HEK293 (cell line): Measurements from ENCODE around the gene FLCN.
A peak's percentile ranks its signal among the peaks of the same experiment; 100 is the strongest.

Experiments
- FEZF1 ChIP-seq: fragments of 450-650 bp; formaldehyde crosslinking; IDR thresholded peaks from 2 replicates; pipeline ENCODE4 v1.5.1; 2016; ENCODE audit warnings: missing biosample characterization, missing genetic modification characterization
- GLIS1 ChIP-seq: fragments of 450-650 bp; formaldehyde crosslinking; IDR thresholded peaks from 2 replicates; pipeline ENCODE4 v1.5.1; 2016; ENCODE audit warnings: missing biosample characterization, missing genetic modification characterization
- HOXA7 ChIP-seq: sonication (generic); formaldehyde crosslinking; IDR thresholded peaks from 2 replicates; pipeline ENCODE4 v1.8.1; 2022; ENCODE audit warnings: missing genetic modification reagents, borderline replicate concordance
- MEIS1 ChIP-seq: sonication (generic); formaldehyde crosslinking; IDR thresholded peaks from 2 replicates; pipeline ENCODE4 v1.8.1; 2022; ENCODE audit warnings: missing genetic modification reagents, mild to moderate bottlenecking, borderline replicate concordance
- MYNN ChIP-seq: fragments of 450-650 bp; formaldehyde crosslinking; IDR thresholded peaks from 2 replicates; pipeline ENCODE4 v1.5.1; 2016; ENCODE audit warnings: missing biosample characterization, missing genetic modification characterization, borderline replicate concordance
- OSR2 ChIP-seq: fragments of 450-650 bp; formaldehyde crosslinking; IDR thresholded peaks from 2 replicates; pipeline ENCODE4 v1.5.1; 2016; ENCODE audit warnings: missing biosample characterization, missing genetic modification characterization
- PRDM10 ChIP-seq: fragments of 450-650 bp; formaldehyde crosslinking; IDR thresholded peaks from 2 replicates; pipeline ENCODE4 v1.5.1; 2016; ENCODE audit warnings: missing biosample characterization, missing genetic modification characterization
- PRDM4 ChIP-seq: fragments of 450-650 bp; formaldehyde crosslinking; IDR thresholded peaks from 2 replicates; pipeline ENCODE4 v1.5.1; 2017; ENCODE audit warnings: missing biosample characterization, missing genetic modification characterization
- REPIN1 ChIP-seq: fragments of 450-650 bp; formaldehyde crosslinking; IDR thresholded peaks from 2 replicates; pipeline ENCODE4 v1.5.1; 2017; ENCODE audit warnings: missing biosample characterization, missing genetic modification characterization, low read depth
- WT1 ChIP-seq: fragments of 450-650 bp; formaldehyde crosslinking; IDR thresholded peaks from 2 replicates; pipeline ENCODE4 v1.5.1; 2016; ENCODE audit warnings: missing biosample characterization, missing genetic modification characterization
- ZFP37 ChIP-seq: fragments of 450-650 bp; formaldehyde crosslinking; IDR thresholded peaks from 2 replicates; pipeline ENCODE4 v1.5.1; 2016; ENCODE audit warnings: missing biosample characterization, missing genetic modification characterization
- ZNF146 ChIP-seq: fragments of 450-650 bp; formaldehyde crosslinking; IDR thresholded peaks from 2 replicates; pipeline ENCODE4 v1.5.1; 2016; ENCODE audit warnings: missing biosample characterization, missing genetic modification characterization
- ZNF223 ChIP-seq: fragments of 450-650 bp; formaldehyde crosslinking; IDR thresholded peaks from 2 replicates; pipeline ENCODE4 v1.5.1; 2016; ENCODE audit warnings: missing biosample characterization, missing genetic modification characterization
- ZNF24 ChIP-seq: fragments of 450-650 bp; formaldehyde crosslinking; IDR thresholded peaks from 2 replicates; pipeline ENCODE4 v1.5.1; 2016; ENCODE audit warnings: missing biosample characterization, missing genetic modification characterization
- ZNF416 ChIP-seq: fragments of 450-650 bp; formaldehyde crosslinking; IDR thresholded peaks from 2 replicates; pipeline ENCODE4 v1.5.1; 2016; ENCODE audit warnings: missing biosample characterization, missing genetic modification characterization
- ZNF48 ChIP-seq: fragments of 450-650 bp; formaldehyde crosslinking; IDR thresholded peaks from 2 replicates; pipeline ENCODE4 v1.5.1; 2016; ENCODE audit warnings: missing biosample characterization, missing genetic modification characterization
- ZNF654 ChIP-seq: fragments of 450-650 bp; formaldehyde crosslinking; IDR thresholded peaks from 2 replicates; pipeline ENCODE4 v1.5.1; 2016; ENCODE audit warnings: low read depth, missing biosample characterization, missing genetic modification characterization
- ZNF664 ChIP-seq: fragments of 450-650 bp; formaldehyde crosslinking; IDR thresholded peaks from 2 replicates; pipeline ENCODE4 v1.5.1; 2016; ENCODE audit warnings: missing biosample characterization, missing genetic modification characterization
- ZNF692 ChIP-seq: fragments of 450-650 bp; formaldehyde crosslinking; IDR thresholded peaks from 2 replicates; pipeline ENCODE4 v1.5.1; 2016; ENCODE audit warnings: missing biosample characterization, missing genetic modification characterization
- ZNF76 ChIP-seq: fragments of 450-650 bp; formaldehyde crosslinking; IDR thresholded peaks from 2 replicates; pipeline ENCODE4; 2016; ENCODE audit warnings: low read depth, missing biosample characterization, missing genetic modification characterization, borderline replicate concordance
- TF ChIP-seq, protein P1 (sequence below): fragments of 450-650 bp; formaldehyde crosslinking; IDR thresholded peaks from 2 replicates; pipeline ENCODE4 v1.5.1; 2017; ENCODE audit warnings: missing biosample characterization, missing genetic modification characterization
- TF ChIP-seq, protein P2 (sequence below): fragments of 450-650 bp; formaldehyde crosslinking; IDR thresholded peaks from 2 replicates; pipeline ENCODE4 v1.5.1; 2016; ENCODE audit warnings: missing biosample characterization, missing genetic modification characterization
- TF ChIP-seq, protein P3 (sequence below): fragments of 450-650 bp; formaldehyde crosslinking; conservative IDR thresholded peaks from 2 replicates; pipeline ENCODE4 v1.5.1; 2016; ENCODE audit warnings: low read depth, missing biosample characterization, missing genetic modification characterization

Gene FLCN

GRCh38 chr17:17280613-17281549 lies 43.9 kb upstream of the FLCN start, which contains the start of gene COPS3 (continued):
- TF ChIP-seq, protein P1, sequence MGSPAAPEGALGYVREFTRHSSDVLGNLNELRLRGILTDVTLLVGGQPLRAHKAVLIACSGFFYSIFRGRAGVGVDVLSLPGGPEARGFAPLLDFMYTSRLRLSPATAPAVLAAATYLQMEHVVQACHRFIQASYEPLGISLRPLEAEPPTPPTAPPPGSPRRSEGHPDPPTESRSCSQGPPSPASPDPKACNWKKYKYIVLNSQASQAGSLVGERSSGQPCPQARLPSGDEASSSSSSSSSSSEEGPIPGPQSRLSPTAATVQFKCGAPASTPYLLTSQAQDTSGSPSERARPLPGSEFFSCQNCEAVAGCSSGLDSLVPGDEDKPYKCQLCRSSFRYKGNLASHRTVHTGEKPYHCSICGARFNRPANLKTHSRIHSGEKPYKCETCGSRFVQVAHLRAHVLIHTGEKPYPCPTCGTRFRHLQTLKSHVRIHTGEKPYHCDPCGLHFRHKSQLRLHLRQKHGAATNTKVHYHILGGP (tag by site-specific recombination), result no peak
- TF ChIP-seq REPIN1 (tag by site-specific recombination), result no peak
- TF ChIP-seq ZNF223 (tag by site-specific recombination), result peak; percentile 70; the same call in 1 of the 2 replicates
- peak; percentile 18; the same call in 1 of the 2 replicates for TF ChIP-seq ZNF146 (tag by site-specific recombination)
- TF ChIP-seq GLIS1 (tag by site-specific recombination), result peak; percentile 71
- TF ChIP-seq ZNF416, result no peak
- peak; percentile 25 for TF ChIP-seq PRDM10 (tag by site-specific recombination)
- TF ChIP-seq, protein P2, sequence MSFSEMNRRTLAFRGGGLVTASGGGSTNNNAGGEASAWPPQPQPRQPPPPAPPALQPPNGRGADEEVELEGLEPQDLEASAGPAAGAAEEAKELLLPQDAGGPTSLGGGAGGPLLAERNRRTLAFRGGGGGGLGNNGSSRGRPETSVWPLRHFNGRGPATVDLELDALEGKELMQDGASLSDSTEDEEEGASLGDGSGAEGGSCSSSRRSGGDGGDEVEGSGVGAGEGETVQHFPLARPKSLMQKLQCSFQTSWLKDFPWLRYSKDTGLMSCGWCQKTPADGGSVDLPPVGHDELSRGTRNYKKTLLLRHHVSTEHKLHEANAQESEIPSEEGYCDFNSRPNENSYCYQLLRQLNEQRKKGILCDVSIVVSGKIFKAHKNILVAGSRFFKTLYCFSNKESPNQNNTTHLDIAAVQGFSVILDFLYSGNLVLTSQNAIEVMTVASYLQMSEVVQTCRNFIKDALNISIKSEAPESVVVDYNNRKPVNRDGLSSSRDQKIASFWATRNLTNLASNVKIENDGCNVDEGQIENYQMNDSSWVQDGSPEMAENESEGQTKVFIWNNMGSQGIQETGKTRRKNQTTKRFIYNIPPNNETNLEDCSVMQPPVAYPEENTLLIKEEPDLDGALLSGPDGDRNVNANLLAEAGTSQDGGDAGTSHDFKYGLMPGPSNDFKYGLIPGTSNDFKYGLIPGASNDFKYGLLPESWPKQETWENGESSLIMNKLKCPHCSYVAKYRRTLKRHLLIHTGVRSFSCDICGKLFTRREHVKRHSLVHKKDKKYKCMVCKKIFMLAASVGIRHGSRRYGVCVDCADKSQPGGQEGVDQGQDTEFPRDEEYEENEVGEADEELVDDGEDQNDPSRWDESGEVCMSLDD (tag by site-specific recombination), result peak; percentile 58; the same call in 1 of the 2 replicates
- TF ChIP-seq MEIS1, result no peak
- peak; percentile 49; the same call in 1 of the 2 replicates for TF ChIP-seq MYNN (tag by site-specific recombination)
- TF ChIP-seq FEZF1 (tag by site-specific recombination), result peak; percentile 59; the same call in 1 of the 2 replicates
- no peak for TF ChIP-seq ZNF654
- TF ChIP-seq PRDM4 (tag by site-specific recombination), result peak; percentile 23; the same call in 1 of the 2 replicates
- TF ChIP-seq HOXA7 (CRISPR knock-in tag), result no peak
- TF ChIP-seq ZNF664 (tag by site-specific recombination), result no peak
- TF ChIP-seq OSR2 (tag by site-specific recombination), result peak; percentile 22; the same call in 1 of the 2 replicates
- TF ChIP-seq ZNF48 (tag by site-specific recombination), result no peak
- TF ChIP-seq ZNF692, result peak; percentile 67
- TF ChIP-seq ZNF24, result peak; percentile 90
- TF ChIP-seq ZFP37 (tag by site-specific recombination), result 0 out of 2 replicates have a peak, but pooled peaks have one; percentile 56
- peak; percentile 28; the same call in 1 of the 2 replicates for TF ChIP-seq WT1 (tag by site-specific recombination)
- TF ChIP-seq ZNF76 (tag by site-specific recombination), result peak; percentile 75; the same call in 1 of the 2 replicates
- TF ChIP-seq, protein P3, sequence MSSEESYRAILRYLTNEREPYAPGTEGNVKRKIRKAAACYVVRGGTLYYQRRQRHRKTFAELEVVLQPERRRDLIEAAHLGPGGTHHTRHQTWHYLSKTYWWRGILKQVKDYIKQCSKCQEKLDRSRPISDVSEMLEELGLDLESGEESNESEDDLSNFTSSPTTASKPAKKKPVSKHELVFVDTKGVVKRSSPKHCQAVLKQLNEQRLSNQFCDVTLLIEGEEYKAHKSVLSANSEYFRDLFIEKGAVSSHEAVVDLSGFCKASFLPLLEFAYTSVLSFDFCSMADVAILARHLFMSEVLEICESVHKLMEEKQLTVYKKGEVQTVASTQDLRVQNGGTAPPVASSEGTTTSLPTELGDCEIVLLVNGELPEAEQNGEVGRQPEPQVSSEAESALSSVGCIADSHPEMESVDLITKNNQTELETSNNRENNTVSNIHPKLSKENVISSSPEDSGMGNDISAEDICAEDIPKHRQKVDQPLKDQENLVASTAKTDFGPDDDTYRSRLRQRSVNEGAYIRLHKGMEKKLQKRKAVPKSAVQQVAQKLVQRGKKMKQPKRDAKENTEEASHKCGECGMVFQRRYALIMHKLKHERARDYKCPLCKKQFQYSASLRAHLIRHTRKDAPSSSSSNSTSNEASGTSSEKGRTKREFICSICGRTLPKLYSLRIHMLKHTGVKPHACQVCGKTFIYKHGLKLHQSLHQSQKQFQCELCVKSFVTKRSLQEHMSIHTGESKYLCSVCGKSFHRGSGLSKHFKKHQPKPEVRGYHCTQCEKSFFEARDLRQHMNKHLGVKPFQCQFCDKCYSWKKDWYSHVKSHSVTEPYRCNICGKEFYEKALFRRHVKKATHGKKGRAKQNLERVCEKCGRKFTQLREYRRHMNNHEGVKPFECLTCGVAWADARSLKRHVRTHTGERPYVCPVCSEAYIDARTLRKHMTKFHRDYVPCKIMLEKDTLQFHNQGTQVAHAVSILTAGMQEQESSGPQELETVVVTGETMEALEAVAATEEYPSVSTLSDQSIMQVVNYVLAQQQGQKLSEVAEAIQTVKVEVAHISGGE, result peak; percentile 85
